Hematopoietic multipotent progenitor cell treated with erythropoietin and hydrocortisone succinate and interleukin-3 and kit ligand, for 17 days (in vitro differentiated cells): ENCODE results near the gene CD320.

Experiments used
- DNase-seq: peaks from one replicate; pipeline ENCODE4 v3.0.0-alpha.2; 2015; ENCODE audit warnings: low spot score

The CD320 gene

DNA sequence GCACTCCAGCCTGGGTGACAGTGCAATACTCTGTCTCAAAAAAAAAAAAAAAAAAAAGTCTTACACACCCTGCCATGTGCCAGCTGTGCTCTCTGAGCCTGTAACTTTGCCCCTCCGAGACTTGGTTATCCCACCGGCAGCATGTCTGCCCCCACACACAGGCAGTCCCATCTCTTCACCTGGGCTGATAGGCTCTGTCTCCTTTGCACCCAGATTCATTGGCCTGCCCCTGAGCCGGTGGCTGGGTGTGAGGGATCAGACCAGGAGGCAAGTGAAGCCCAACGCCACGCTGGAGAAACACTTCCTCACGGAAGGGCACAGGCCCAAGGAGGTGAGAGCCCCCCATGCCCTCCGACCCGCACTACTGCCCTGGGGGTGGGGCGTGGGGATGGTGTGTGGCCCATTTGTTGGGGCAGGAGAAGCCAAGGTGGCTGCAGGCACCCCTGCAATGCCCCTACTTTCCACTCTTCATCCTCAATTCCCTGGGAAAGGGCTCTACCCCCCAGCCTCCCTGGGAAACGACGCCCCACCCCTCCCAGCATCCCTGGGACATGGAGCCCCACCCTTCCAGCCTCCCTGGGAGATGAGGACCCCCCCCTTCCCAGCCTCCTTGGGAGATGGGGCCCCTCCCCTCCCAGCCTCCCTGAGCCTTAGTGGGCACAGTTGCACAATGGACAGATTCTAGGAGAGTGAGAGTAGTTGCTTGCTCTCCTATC lies 53.7 kb downstream of the CD320 start:
- DNase-seq, result no peak

DNA sequence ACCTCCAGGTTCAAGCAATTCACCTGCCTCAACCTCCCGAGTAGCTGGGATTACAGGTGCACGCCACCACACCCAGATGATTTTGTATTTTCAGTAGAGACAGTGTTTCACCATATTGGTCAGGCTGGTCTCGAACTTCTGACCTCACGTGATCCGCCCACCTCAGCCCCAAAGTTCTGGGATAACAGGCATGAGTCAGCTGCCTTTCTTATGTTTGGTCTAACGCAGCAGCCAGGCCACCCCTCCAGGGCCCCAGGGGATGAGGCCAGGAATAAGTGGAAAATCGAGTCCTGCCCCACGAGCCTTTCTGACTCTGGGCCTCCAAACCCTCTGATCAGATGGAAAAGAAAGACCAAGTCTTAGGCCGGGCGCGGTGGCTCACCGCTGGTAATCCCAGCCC lies 54.5 kb downstream of the CD320 start:
- no peak for DNase-seq

DNA sequence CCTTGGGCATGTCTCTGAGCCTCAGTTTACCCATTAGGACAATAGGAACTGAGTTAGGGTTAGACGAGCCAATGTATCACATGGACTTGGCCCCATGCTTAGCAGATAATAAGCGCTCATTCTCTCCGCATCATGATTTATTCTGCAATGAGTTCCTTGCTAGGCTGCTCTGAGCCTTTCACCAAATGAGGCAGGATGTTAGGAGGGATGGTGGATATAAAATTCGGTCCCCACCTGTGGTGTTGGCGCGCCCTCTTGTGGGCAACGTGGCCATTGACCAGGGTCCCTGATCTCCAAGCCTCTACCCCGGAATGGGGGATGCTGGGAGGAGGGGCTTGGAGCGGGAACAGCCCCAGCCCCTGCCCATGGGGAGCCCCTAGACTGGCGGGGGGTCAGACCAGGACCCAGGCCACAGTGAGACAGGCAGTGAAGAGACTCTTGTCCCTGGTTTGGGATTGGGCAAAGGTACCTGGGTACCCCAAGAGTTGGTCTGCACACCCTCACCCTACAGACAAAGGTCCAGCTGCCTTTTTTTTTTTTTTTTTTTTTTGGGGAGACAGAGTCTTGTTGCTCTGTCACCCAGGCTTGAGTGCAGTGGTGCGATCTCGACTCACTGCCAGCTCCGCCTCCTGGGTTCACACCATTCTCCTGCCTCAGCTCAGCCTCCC lies 55.1 kb downstream of the CD320 start:
- DNase-seq, result peak; percentile 70
